Right cardiac atrium (tissue), 5 donors: ENCODE measurements around the gene DHX58. TPM values are rescaled to one million over a fixed set of nuclear protein-coding genes. Genes with fewer than 3 reads are reported as not detected.
A peak's percentile ranks its signal among the peaks of the same experiment; 100 is the strongest.

Source experiments
- ATAC-seq, 2 donors: fragments of 200-7000 bp; cut with Tn5 transposase; one replicate each; pipeline versions ENCODE4 v1.8.0 to v1.9.1; 2020; ENCODE audit warnings: moderate library complexity in 2 of 2, mild to moderate bottlenecking in 1 of 2
- DNase-seq, 3 donors: peaks; one replicate each; pipeline ENCODE4 v3.0.0-alpha.2; 2020
- H3K27ac ChIP-seq: one replicate; pipeline ENCODE4 v1.5.1; 2013; ENCODE audit warnings: mild to moderate bottlenecking, low read length, control low read depth, moderate library complexity
- H3K27me3 ChIP-seq: one replicate; pipeline ENCODE4 v1.6.1; 2013; ENCODE audit not compliant: control insufficient read depth, insufficient read depth
- H3K4me1 ChIP-seq: one replicate; pipeline ENCODE4 v1.6.1; 2013; ENCODE audit warnings: low read length; ENCODE audit not compliant: control insufficient read depth, insufficient read depth
- H3K4me3 ChIP-seq: one replicate; pipeline ENCODE4 v1.5.1; 2013; ENCODE audit warnings: low read length, control low read depth
- H3K9me3 ChIP-seq: one replicate; pipeline ENCODE4 v1.6.1; 2013; ENCODE audit warnings: low read length; ENCODE audit not compliant: control insufficient read depth
- WGBS: extraction: QIAGEN DNeasy Blood & Tissue Kit; methylation state at CpG from one replicate; pipeline ENCODE4 v1.1.7; 2013; 5-methylcytosine and 5-hydroxymethylcytosine counted together
- intact Hi-C, 4 donors: fragments of 100-400 bp; cut with DNase I; formaldehyde crosslinking; loops; one replicate each; pipeline versions ENCODE4 v1.11.0 to v1.14.0; 2022 to 2023
- polyA plus RNA-seq: library from polyadenylated mRNA; stranded (reverse); fragments of 200-250 nt; gene quantifications from one replicate; pipeline ENCODE4 v1.2.3, GENCODE V29; 2013
- total RNA-seq, 4 donors: library from RNA; stranded (reverse); fragmentation: NEBNext Ultra II Directional; extraction: Animal tissue kit (Norgen Biotek cat#: 25700); gene quantifications; one replicate each; pipeline ENCODE4 v1.2.1, GENCODE V29; 2021
- donor health status: healthy with polysubstance abuse.
- donor health status: DM: no; HTN: yes; CAD: no.
- donor health status: DM: no; HTN: no; CAD: no.
- donor health status: DM: no; HTN: yes; CAD: no; lungs with severe emphysema.
- donor health status: DM: yes; HTN: yes; CAD: no.

DHX58 gene
- total and polyA plus RNA-seq, 5 donors = 5.4 to 8.0 (median 6.5) TPM

DNA sequence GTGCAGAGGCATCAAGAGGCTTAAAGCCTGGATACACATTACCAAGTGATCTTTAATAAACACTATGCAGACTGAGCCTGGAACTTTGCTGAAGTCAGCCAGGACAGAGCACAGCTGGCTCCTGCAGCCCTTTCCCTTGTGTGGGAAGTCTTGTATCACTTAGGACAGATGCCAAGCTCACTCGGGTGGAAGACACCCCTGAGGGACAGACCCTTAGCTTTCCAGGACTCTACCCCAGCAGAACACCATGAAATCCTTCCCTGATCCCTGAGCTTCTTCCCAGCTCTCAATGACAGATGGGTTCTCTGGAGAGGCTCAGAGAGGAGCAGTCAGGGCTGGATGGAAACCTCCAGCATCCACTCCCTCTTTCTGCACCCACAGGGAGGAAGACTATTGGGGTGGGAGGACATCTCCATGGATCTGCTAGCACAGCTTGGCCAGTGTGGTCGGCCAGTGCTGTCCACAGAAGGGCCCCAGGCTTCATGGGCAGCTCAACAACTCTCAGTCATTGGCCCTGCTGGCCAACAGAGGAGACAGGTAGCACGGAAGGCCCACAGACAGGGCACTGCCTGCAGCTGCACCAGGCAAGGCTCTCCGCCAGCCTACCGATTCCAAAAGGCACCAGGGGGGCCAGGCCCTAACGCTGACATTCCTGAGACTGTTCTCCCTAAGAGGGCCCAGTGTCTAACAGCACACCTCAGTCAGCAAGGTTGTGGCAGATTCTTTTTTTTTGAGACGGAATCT, 26.4 kb upstream of the DHX58 start:
- Histone ChIP-seq H3K4me3 (no peak overlapping the region), H3K27me3 (no peaks in the 10 kb centered on the region), H3K9me3 (no peaks in the 10 kb centered on the region), H3K27ac (peak overlapping the region; percentile 13), H3K4me1 (peaks cover 23% of the 10 kb centered on the region)
- intact Hi-C loops = no loop called here
- DNase-seq = no peak
- peak in 1 of 2 donors; percentile 8 for ATAC-seq
- WGBS = 69% methylated on average over 7 of the region's 7 CpGs

- intact Hi-C loops = no loop called here
- no peaks in the 10 kb centered on the region for H3K27me3 ChIP-seq
- H3K4me3 ChIP-seq = no peak overlapping the region
- no peaks in the 10 kb centered on the region for H3K9me3 ChIP-seq
- ATAC-seq (no peak), DNase-seq (no peak)
- H3K27ac ChIP-seq = peak overlapping the region; percentile 87
- 84% methylated on average over 3 of the region's 3 CpGs for WGBS
- peaks cover 31% of the 10 kb centered on the region for H3K4me1 ChIP-seq
These were observed 24.1 kb upstream of the DHX58 start for GRCh38 chr17:42136654-42137051.

DNA sequence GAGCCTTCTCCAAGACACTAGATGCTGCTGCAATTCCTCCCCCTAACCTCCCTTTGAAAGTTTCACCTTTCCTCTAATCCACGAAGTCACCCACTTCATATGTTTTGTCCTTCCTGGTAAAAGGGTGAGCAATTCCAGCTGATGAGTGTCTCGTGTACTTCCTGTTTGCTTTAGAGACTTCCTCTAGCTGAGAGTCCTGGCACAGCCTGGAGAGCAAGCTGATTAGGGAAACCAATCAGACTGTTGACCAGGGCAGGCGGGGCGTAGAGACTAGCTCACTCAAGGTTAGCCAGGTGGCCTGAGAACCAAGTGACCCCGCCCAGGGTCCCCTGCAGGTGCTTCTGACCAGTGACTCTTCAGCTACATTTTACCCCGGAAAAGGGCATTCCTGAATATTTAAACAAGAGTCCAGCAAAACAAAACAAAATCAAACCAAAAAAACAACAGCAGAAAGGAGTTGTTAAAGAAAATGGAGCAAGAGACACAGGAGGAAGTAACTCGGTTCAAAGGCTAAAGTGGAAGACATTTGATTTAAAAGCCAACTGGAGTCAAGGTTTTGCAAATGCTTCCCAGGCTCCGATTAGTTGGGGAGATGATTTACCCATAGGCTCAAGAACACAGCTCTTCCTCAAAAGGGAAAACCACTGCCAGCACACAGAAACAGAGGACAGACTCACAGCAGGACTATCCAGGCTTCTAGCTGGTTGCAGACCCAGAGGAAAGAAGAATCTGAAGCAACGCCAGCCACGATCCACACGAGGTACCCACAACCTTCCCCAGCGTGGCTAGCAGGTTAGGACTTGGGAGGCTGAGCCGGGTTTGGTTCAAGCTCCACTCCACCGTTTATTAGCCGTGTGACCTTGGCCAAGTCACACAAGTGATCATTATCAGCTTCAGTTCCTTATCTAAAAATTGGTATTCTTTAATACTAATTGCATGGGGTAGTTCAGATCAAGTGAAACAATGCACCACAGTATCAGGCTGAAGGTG, 23.4 kb upstream of the DHX58 start:
- no peaks in the 10 kb centered on the region for H3K27me3 ChIP-seq
- 49% methylated on average over 15 of the region's 15 CpGs for WGBS
- peak; percentile 87 to 88 for ATAC-seq
- H3K9me3 ChIP-seq = no peaks in the 10 kb centered on the region
- peak overlapping the region; percentile 87 for H3K27ac ChIP-seq
- intact Hi-C loops = no loop called here
- peak; percentile 63 to 85 (median 83) for DNase-seq
- H3K4me1 ChIP-seq = peaks cover 34% of the 10 kb centered on the region
- no peak overlapping the region for H3K4me3 ChIP-seq

- H3K4me1 ChIP-seq = peaks cover 35% of the 10 kb centered on the region
- intact Hi-C loops = no loop called here
- 82% methylated on average over 6 of the region's 6 CpGs for WGBS
These were observed 22.6 kb upstream of the DHX58 start for GRCh38 chr17:42135151-42135550.

DNA sequence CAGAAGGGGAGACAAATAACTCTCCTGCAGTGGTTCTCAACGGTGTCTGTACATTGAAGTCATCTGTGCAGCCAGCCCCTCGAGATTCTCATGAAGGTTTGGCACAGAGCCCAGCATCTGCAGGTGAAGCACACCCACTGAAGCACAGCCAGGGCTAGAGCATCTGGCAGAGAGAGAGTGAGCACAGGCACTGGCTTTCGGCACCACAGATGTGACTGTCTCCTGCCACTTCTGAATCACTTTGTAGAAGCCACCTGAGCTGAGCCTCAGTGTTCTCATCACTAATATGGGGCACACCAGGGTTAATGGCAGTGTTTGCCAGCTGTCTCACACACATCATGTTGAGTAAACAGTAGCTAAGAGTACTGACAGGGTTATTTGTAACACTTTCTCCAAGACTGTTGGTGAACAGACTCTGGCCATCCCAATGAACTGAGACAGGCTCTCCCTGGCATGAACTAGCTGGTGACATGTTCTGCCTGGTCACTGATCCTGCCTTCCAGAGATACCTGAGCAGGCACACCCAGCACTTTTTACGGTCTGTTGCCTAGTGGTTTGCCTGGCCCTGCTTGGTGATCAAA, 21.0 kb upstream of the DHX58 start:
- WGBS = 45% methylated on average over 4 of the region's 4 CpGs
- no peak for DNase-seq
- Histone ChIP-seq H3K9me3 (no peaks in the 10 kb centered on the region), H3K4me1 (peaks cover 37% of the 10 kb centered on the region), H3K27ac (peak overlapping the region; percentile 65), H3K27me3 (no peaks in the 10 kb centered on the region), H3K4me3 (no peak overlapping the region)
- ATAC-seq = no peak
- intact Hi-C loops = no loop called here

More at GRCh38 chr17:42135151-42135550, 22.6 kb upstream of the DHX58 start:
- Histone ChIP-seq H3K4me3 (no peak overlapping the region), H3K27me3 (no peaks in the 10 kb centered on the region), H3K27ac (peak overlapping the region; percentile 87), H3K9me3 (no peaks in the 10 kb centered on the region)
- no peak for DNase-seq
- ATAC-seq = no peak

DNA sequence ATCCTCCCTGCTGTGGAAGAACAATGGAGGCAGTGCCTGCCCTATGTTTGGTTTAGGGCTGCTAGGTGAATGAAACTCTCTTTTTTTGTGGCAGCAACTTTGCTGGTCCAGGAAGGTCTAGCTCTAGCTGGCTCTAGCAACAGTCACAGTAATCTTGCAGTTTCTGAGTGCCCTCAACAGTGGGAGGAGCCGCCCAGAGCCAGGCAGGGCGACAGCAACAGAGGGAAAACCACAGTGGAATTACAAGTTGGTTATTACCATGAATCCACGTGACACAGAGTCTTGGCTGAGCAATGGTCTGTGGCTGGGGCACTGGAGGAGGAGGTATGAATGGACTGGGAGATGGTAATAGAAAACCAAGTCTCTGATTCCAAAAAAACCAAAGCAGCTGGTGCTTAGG, 20.4 kb upstream of the DHX58 start:
- WGBS = 43% methylated on average over 3 of the region's 3 CpGs
- Histone ChIP-seq H3K9me3 (no peaks in the 10 kb centered on the region), H3K4me3 (no peak overlapping the region), H3K27ac (peak overlapping the region; percentile 65), H3K27me3 (no peaks in the 10 kb centered on the region), H3K4me1 (peaks cover 34% of the 10 kb centered on the region)
- intact Hi-C loops = no loop called here
- DNase-seq (peak in 1 of 3 donors; percentile 77), ATAC-seq (peak; percentile 17 to 43)

DNA sequence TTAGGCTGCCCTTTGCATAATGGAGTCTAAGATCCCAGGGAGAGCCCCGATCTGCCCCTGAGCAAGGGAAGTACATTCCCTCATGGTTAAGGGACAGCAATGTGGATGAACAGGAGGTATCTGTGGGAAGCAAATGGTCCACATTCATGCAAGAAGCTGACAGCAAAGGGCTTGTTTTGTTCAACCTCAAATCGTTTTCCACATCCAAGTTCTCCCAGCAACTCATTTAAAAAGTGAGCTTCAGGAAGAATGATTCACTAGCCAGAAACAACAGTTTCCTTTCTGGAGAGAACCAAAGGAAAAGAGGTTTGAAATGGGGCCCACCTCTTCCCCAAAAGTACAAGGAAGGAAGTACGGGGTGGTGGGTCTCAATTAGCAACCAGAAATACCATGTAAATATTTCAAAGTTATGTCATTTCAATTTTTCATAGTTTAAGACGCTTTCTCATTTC, 19.5 kb upstream of the DHX58 start:
- intact Hi-C loops = no loop called here
- peak overlapping the region; percentile 33 for H3K27ac ChIP-seq

DNA sequence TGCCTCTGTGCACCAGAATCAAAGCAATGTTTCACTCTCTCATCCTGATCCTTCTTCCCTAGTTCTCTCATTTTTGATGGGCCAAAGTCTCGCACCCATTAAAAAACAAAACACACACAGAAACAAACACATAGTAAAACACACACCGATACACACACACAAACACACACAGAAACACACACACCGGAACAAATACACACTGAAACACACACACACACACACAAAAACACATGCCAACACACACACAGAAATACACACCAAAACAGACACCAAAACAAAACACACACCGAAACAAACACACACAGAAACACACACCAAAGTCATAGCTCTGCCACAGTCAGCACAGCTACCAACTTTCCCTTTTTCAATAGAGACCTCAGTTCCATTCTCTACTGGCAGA, 18.7 kb upstream of the DHX58 start:
- Histone ChIP-seq H3K9me3 (no peaks in the 10 kb centered on the region), H3K27me3 (no peaks in the 10 kb centered on the region), H3K4me3 (no peak overlapping the region), H3K4me1 (peaks cover 30% of the 10 kb centered on the region), H3K27ac (peak overlapping the region; percentile 54)
- no peak for ATAC-seq
- WGBS = 92% methylated on average over 4 of the region's 4 CpGs
- intact Hi-C loops = no loop called here
- no peak for DNase-seq

More for the DNA sequence above, 19.5 kb upstream of the DHX58 start:
- no peaks in the 10 kb centered on the region for H3K9me3 ChIP-seq
- WGBS = 51% methylated on average over 4 of the region's 4 CpGs
- H3K4me1 ChIP-seq = peaks cover 34% of the 10 kb centered on the region
- H3K27me3 ChIP-seq = no peaks in the 10 kb centered on the region
- ATAC-seq (peak in 1 of 2 donors; percentile 24), DNase-seq (no peak)
- H3K4me3 ChIP-seq = no peak overlapping the region

- peak overlapping the region; percentile 57 for H3K27ac ChIP-seq
- intact Hi-C loops = no loop called here
- 91% methylated on average over 16 of the region's 16 CpGs for WGBS
- H3K4me1 ChIP-seq = peaks cover 27% of the 10 kb centered on the region
- ATAC-seq (no peak), DNase-seq (no peak)
- H3K4me3 ChIP-seq = no peak overlapping the region
- H3K27me3 ChIP-seq = no peaks in the 10 kb centered on the region
- no peaks in the 10 kb centered on the region for H3K9me3 ChIP-seq
These were observed 17.9 kb upstream of the DHX58 start for GRCh38 chr17:42130310-42130936.

DNA sequence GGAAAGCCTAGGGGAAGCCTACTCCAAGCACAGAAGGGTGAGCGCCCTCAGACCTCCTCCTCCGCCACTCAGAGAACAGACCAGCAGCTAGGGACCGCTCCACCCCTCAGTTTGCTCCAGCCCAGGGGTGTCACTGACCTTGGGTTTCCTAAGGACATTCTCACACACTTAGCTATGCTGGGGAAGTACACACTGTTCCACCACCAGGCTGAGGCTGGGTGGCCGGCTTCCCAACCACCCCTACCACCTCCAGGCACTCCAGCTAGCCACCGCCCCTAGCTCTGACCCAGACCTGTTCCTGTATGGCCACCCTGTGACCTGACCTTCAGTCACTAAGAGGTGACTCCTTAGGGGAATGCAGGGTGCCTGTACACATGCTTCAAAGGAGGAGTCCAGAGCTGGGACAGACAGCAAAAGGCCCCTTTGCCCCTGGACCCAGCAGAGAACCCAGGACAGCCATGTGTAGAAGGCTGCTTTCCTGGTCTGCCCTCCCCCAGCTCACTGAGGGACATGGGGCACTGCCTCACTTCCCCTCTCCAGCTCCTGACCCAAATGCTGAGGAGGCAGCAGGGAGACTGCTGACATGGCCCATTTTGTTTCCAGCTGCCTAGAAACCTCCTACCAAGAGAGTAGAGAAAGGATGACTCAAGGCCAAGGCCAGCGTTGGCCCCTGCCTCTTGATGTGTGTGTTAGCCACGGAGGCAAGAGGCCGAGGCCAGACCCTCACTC, 16.8 kb upstream of the DHX58 start:
- H3K4me1 ChIP-seq = peaks cover 26% of the 10 kb centered on the region
- ATAC-seq = peak; percentile 71 to 81

More for the DNA sequence above, 16.8 kb upstream of the DHX58 start:
- DNase-seq = peak; percentile 53 to 75 (median 75)
- WGBS = 83% methylated on average over 8 of the region's 8 CpGs
- intact Hi-C loops = no loop called here
- no peaks in the 10 kb centered on the region for H3K9me3 ChIP-seq
- H3K27ac ChIP-seq = peak overlapping the region; percentile 57
- no peak overlapping the region for H3K4me3 ChIP-seq
- H3K27me3 ChIP-seq = no peaks in the 10 kb centered on the region
